A673 (cell line): ENCODE data around the gene ADAM12. TPM values are rescaled to one million over a fixed set of nuclear protein-coding genes. Genes with fewer than 3 reads are reported as not detected.

Experiments
- BruUV-seq: library from RNA; stranded (reverse); fragments of 400-500 nt; replicated peaks from 2 replicates; lab custom pipeline; 2021; lab: Mats Ljungman, UMichigan
- CTCF ChIA-PET: fragments of 300-600 bp; sonication (Branson Sonifier 250); formaldehyde crosslinking; loops from one replicate; lab custom pipeline; 2022; ENCODE audit warnings: antibody characterized with exemption; lab: Charles Lee
- POLR2A ChIA-PET: fragments of 300-600 bp; sonication (Branson Sonifier 250); formaldehyde crosslinking; loops from one replicate; lab custom pipeline; 2022; ENCODE audit warnings: antibody characterized with exemption; ENCODE audit not compliant: low non-redundant PET; lab: Charles Lee
- DNase-seq: peaks from one replicate; pipeline ENCODE4 v3.0.0-alpha.2; 2015; ENCODE audit warnings: low spot score
- H3K27ac ChIP-seq: fragments of 200-600 bp; sonication (generic); 2 replicates; pipeline ENCODE4 v1.5.1; 2016; ENCODE audit warnings: mixed run types, low read depth, mild to moderate bottlenecking, mixed read lengths, antibody characterized with exemption, low read length; ENCODE audit not compliant: poor library complexity, severe bottlenecking
- H3K27me3 ChIP-seq: fragments of 200-600 bp; sonication (generic); replicated peaks from 2 replicates; pipeline ENCODE4 v1.6.1; 2017; ENCODE audit warnings: mixed run types, low read depth, mild to moderate bottlenecking, mixed read lengths, antibody characterized with exemption, low read length; ENCODE audit not compliant: insufficient read depth, poor library complexity
- H3K36me3 ChIP-seq: fragments of 200-600 bp; sonication (generic); 2 replicates; pipeline ENCODE4 v1.6.1; 2016; ENCODE audit warnings: mixed run types, mild to moderate bottlenecking, mixed read lengths, antibody characterized with exemption, low read length; ENCODE audit not compliant: insufficient read depth, poor library complexity, severe bottlenecking
- H3K4me1 ChIP-seq: fragments of 200-600 bp; sonication (generic); 2 replicates; pipeline ENCODE4 v1.6.1; 2017; ENCODE audit warnings: mixed run types, mild to moderate bottlenecking, mixed read lengths, antibody characterized with exemption, low read length; ENCODE audit not compliant: insufficient read depth, poor library complexity, severe bottlenecking
- H3K4me3 ChIP-seq: fragments of 200-600 bp; sonication (generic); 2 replicates; pipeline ENCODE4 v1.5.1; 2016; ENCODE audit warnings: low read depth, mixed run types, mild to moderate bottlenecking, mixed read lengths, low read length; ENCODE audit not compliant: poor library complexity, severe bottlenecking
- H3K9me3 ChIP-seq: fragments of 200-600 bp; sonication (generic); 2 replicates; pipeline ENCODE4 v1.6.1; 2016; ENCODE audit warnings: mixed run types, low read depth, mild to moderate bottlenecking, mixed read lengths, antibody characterized with exemption, low read length; ENCODE audit not compliant: poor library complexity, severe bottlenecking
- CTCF ChIP-seq: fragments of 300-800, 200-600 bp; sonication (generic); conservative IDR thresholded peaks from 2 replicates; pipeline ENCODE4 v1.5.1; 2017; ENCODE audit warnings: low read depth, mild to moderate bottlenecking, antibody characterized with exemption, low read length, moderate library complexity, mixed read lengths
- EZH2 ChIP-seq: fragments of 200-600 bp; sonication (generic); IDR thresholded peaks from 2 replicates; pipeline ENCODE4 v1.6.1; 2017; ENCODE audit warnings: borderline replicate concordance, low read depth, mild to moderate bottlenecking, mixed read lengths, antibody characterized with exemption, low read length; ENCODE audit not compliant: poor library complexity, severe bottlenecking
- intact Hi-C: fragments of 100-400 bp; cut with micrococcal nuclease; formaldehyde crosslinking; loops from one replicate; pipeline ENCODE4 v1.10.0; 2022; ENCODE audit not compliant: unreplicated experiment
- total RNA-seq: library from RNA; stranded (reverse); gene quantifications from 2 replicates; pipeline ENCODE4 v1.2.3, GENCODE V29; 2021

ADAM12 gene
- total RNA-seq, 1 experiment from 2014 or later = 0.17 TPM

DNA sequence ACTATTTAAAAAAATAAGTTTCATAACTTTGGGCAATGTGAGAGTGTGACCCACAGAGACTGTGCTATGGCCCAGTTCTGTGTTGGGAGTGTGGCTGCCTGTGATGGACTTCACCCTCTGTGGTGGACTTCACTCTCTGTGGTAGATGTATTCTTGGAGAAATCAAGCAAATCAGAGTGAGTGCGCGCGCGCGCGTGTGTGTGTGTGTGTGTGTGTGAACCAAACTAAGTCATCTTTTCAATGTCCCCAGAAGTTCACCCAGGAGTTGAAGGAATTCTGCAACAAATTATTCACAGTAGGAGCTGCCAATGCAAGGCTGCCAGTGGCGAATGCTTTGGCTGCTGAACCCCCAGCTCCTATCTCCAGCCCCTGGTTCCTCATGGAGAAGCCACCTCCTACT is 184.5 kb downstream of the ADAM12 start:
- DNase-seq = no peak
- BruUV-seq = no TSS peak
- Histone ChIP-seq H3K4me3 (no peak overlapping the region), H3K9me3 (no peaks in the 10 kb centered on the region), H3K4me1 (no peaks in the 10 kb centered on the region), H3K36me3 (no peaks in the 10 kb centered on the region), H3K27me3 (no peaks in the 10 kb centered on the region), H3K27ac (no peak overlapping the region)
- intact Hi-C loops = no loop called here
- no peak for TF ChIP-seq CTCF
- no peak for TF ChIP-seq EZH2
- POLR2A ChIA-PET = no interaction called here
- CTCF ChIA-PET = no interaction called here

DNA sequence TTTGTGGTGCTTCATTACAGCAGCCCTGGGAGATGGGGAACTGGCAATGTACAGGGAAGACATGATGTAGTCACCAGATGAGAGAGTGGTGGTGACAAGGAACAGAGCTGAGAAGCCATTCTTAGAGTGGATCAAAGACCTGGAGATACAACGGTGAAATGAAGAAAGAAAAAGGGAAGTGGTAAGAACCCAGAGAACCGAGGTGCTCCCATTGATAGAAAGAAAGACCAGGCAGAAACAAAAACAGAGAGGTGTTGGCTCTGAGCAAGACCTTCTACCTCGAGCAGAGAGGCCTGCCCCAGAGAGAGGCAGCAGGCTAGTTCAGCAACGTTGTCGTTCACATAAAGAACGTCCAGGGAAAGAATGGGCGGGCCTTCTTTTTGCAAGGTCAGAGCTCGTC is 186.7 kb downstream of the ADAM12 start:
- H3K27ac ChIP-seq = no peak overlapping the region
- no peaks in the 10 kb centered on the region for H3K9me3 ChIP-seq
- no peak overlapping the region for H3K4me3 ChIP-seq
- ChIA-PET POLR2A (no interaction called here), CTCF (no interaction called here)
- no peaks in the 10 kb centered on the region for H3K27me3 ChIP-seq
- BruUV-seq = no TSS peak
- intact Hi-C loops = no loop called here
- H3K36me3 ChIP-seq = no peaks in the 10 kb centered on the region
- no peak for TF ChIP-seq CTCF
- no peak for TF ChIP-seq EZH2
- no peak for DNase-seq
- no peaks in the 10 kb centered on the region for H3K4me1 ChIP-seq

GRCh38 chr10:126199221-126199998 is 188.9 kb downstream of the ADAM12 start:
- CTCF ChIA-PET = no interaction called here
- TF ChIP-seq CTCF = no peak
- no peak for TF ChIP-seq EZH2
- no peak overlapping the region for H3K4me3 ChIP-seq
- POLR2A ChIA-PET = no interaction called here
- no TSS peak for BruUV-seq
- intact Hi-C loops = no loop called here
- H3K27ac ChIP-seq = no peak overlapping the region
- DNase-seq = no peak
- H3K36me3 ChIP-seq = no peaks in the 10 kb centered on the region
- H3K27me3 ChIP-seq = no peaks in the 10 kb centered on the region
- no peaks in the 10 kb centered on the region for H3K4me1 ChIP-seq
- H3K9me3 ChIP-seq = no peaks in the 10 kb centered on the region
